GM19468 (cell line): Measurements from ENCODE around the gene POLR3K.
A peak's percentile ranks its signal among the peaks of the same experiment; 100 is the strongest.

Experiments used
- ATAC-seq: cut with Tn5 transposase; IDR thresholded peaks from one replicate; pipeline ENCODE4 v1.9.1; 2021; ENCODE audit warnings: mild to moderate bottlenecking, moderate library complexity, moderate number of reproducible peaks; ENCODE audit not compliant: unreplicated experiment; ENCODE audit errors: extremely low read depth

POLR3K gene

GRCh38 chr16:53346-54236 is at the start of gene POLR3K, which contains the start of gene SNRNP25:
POLR3K (minus strand) TSS chr16:53608; CDS start chr16:53586, 22 bp downstream.
SNRNP25 (plus strand) TSS chr16:53828; CDS start chr16:54017, 189 bp downstream.
- peak; percentile 77 for ATAC-seq

- ATAC-seq: no peak
Measured at GRCh38 chr16:102060-102855, 48.9 kb upstream of the POLR3K start.

DNA sequence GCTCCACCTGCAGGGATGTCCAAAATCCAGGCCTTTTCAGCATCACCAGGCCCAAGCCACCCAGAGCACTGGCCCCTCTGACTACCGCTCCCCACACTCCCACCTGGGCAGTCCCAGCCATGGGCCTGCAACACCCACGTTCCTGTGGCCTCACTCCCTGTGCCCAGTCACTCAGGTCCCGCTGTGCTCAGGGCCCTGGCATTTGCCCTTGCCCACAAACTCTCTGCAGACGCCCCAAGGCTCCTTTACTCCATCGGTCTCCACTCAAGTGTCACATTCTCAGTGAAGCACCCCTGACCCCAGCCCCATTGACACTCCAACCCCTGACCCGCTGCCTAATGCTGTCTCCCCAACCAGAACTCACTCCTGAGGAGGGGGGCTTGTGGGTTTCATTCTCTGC is 48.2 kb upstream of the POLR3K start:
- no peak for ATAC-seq

- no peak for ATAC-seq
Measured at GRCh38 chr16:100989-101388, 47.6 kb upstream of the POLR3K start.

DNA sequence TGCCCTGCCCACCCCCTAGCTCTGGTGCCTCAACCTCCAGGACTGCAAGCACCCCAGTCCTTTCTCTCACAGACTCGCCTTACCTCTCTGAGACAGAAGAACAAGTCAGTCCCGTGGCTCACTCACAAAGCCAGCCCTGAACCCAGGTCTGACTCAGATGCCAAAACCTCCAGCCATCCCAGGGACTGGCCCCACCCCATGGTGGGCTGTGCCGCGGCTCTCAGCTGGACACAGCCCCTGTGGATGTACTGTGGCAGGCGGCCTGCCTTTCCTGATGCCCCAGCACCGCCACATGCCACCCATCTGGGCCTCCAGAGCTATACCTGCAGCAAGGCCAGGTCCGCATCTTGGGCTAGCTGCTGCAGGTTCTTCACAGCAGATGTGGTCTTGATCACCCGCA is 44.4 kb upstream of the POLR3K start:
- no peak for ATAC-seq

- no peak for ATAC-seq
Measured at GRCh38 chr16:96935-97381, 43.5 kb upstream of the POLR3K start.

DNA sequence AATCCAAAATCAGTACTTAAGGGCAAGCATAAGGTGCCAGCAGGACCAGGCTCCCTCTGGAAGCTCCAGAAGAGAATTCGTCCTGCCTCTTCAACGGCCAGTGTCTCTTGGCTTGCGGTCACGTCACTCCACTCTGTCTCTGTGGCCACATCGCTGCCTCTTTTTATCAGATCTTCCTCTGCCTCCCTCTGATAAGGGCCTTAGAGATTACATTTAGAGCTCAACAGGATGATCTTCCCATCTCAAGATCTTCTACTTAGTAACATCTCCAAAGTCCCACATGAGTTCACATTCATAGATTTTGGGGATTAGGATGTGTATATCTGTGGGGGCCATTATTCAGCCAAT is 41.5 kb upstream of the POLR3K start:
- ATAC-seq: no peak

DNA sequence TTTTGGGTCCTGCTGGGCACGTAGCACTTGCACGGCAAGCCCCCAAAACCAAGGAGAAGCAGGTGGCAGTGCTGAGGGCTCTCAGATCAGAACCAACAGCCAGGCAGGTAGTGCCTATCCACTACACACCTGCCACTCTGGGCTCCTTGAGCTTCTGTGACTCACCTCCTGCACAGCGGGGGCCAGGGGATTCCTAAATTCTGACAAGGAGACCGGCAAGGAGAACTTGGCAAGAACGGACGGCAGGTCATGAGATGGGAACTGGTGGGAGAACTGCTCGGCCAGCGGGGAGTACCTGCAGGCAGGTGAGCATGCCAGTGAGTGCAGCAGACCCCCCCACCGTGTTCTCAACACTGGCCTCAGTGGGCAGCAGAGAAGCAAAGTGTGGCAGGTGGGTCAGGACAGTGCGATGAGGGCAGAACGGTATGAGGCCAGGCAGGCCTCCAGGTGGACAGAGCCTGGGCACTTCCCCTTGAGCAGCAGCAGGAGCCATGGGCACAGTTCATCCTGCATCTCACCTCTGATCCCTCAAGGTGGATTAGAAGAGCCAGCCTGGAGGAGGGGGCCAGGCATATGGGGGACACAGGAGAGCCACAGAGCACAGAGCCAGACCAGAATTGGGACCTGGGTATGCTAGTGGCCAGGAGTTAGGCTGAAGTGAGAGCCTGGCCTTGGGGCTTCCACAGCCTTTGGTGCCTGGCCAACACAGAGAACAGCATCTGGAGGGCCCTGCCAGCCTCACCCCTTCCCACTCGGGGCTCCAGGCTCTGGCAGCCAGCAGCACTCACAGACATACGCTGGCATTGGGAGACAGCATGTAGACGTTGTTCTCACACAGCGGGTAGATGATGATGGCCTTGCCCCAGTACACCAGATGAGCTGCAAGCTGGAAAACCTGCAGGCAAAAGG is 39.3 kb upstream of the POLR3K start:
- no peak for ATAC-seq

DNA sequence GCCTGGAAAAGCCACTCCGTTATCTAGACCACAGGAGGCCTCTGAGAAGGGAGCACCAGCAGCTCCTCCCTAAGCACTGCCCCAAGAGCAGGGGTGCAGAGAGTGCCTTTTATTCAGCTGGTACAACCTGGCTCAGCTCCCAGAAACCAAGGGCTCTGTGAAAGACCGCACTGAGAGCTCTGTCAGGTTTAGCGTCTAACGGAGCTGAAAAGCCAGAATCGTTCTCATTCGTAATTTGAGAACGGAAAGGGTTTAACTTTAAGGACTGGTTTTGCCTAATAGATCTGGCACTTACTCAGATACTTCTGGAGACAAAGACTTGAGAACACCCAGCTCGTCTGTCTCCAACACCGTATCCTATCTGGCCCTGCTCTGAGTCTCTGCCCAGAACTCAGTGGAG is 38.1 kb upstream of the POLR3K start:
- no peak for ATAC-seq

- ATAC-seq: no peak
Measured at GRCh38 chr16:89391-90302, 36.2 kb upstream of the POLR3K start.

DNA sequence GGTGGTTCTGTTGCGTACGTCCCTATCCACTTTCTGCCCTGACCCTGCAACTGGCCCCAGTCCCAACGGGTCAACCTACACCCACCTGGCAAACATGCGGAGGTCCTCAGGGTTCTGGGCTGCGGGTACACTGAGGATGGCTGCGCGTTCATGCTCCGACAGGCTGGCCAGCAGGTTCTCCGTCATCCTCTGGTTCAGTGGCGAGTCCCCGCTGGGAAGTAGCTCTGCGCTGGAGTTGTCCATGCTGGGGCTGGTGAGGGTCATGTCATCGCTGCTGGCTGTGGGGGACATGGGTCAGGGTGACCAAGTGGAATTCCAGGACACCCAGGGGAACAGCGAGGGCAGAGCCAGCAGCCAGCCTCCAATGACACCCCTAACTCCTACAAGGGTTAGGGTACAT is 35.2 kb upstream of the POLR3K start:
- no peak for ATAC-seq

GRCh38 chr16:86483-86952 is 33.1 kb upstream of the POLR3K start:
- ATAC-seq: no peak

GRCh38 chr16:85865-86264 is 32.5 kb upstream of the POLR3K start:
- ATAC-seq: no peak

DNA sequence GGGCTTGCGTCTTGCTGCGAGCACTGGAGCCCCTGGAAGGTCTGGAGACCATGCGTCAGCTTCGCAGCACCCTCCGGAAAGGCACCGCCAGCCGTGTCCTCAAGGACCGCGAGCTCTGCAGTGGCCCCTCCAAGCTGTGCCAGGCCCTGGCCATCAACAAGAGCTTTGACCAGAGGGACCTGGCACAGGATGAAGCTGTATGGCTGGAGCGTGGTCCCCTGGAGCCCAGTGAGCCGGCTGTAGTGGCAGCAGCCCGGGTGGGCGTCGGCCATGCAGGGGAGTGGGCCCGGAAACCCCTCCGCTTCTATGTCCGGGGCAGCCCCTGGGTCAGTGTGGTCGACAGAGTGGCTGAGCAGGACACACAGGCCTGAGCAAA is 32.0 kb upstream of the POLR3K start:
- no peak for ATAC-seq

DNA sequence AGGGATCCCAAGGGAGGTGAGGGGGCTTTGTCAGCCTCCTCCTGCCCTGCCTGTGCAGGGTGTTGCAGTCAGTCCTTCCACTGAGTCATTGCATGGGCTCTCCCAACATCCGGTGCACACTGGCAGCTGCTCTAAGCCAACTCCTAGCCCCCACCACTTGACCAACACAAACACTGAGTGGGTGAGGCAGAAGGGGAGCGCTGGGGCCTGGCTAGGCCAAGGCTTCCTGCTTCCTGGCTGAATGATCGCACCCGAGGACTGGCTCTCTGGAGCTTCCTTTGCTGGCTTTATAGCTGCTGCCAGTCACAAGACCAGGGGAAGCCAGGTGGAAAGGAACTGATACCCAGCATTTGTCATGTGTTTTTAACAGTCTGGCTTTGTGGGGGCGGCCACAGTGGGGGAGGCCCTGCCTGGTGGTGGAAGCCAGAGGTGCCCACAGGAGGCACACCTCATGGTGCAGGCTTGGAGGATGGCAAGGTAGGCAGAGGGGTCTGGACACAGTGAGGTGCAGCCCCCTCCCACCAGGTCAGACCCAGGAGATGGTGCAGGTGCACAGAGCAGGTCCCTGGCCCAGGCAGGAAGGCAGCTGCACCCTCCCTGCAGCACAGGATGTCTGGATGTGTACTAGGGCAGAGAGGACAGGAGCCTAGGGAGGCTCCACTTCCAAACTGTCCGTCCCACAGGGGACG is 31.5 kb upstream of the POLR3K start:
- no peak for ATAC-seq

DNA sequence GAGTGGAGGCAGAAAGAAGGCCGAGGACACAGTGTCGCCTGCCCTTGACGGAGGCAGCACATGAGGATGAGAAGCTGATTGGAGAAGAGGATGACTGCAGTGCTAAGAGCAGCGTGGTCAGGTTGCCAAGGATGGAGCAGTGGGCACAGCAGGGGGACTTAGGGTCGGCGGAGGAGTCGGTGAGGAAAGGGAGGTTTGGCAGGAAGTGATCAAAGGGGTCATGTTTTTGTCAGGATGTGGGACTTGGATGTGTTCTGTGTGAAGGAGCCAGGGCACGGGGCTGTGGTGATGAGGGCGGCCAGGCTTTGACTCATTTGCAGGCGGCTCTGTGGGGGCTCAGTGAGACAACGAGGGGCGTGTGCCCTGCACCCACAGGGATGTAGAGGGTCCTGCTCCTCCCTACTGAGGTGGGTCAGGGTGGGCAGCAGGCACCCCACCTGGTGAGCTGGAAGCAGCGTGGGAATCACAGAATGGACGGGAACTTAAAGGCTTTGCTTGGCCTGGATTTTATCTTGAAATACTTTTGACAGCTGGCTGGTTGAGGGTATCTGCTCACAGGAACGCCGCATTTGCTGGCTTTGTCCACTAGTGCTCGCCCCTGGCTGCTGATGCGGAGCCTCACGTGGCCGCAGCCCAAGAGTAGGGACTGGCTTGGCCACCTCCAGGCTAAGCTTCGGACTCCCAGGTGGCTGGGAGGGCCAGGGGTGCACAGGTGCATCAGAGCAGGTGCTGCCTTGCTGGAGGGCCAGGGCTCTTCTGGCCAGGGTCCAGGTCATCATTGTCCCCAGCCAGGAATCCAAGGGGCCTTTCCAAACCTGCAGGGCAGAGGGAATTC is 30.6 kb upstream of the POLR3K start:
- no peak for ATAC-seq

DNA sequence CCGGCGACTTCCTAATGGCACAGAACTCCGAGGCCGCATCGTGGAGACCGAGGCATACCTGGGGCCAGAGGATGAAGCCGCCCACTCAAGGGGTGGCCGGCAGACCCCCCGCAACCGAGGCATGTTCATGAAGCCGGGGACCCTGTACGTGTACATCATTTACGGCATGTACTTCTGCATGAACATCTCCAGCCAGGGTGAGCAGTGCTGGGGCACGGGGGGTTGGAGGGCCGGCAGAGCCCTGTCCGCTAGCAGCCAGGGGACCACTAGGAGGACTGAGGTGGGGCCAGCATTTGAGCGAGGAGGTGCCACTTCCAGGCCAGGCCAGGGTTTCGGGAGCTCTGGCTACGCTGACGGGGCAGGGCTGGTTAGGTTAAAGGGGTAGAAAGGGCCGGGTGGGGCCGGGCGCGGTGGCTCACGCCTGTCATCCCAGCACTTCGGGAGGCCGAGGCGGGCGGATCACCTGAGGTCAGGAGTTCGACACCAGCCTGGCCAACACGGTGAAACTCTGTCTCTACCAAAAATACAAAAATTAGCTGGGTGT is 29.7 kb upstream of the POLR3K start:
- ATAC-seq: no peak
